IMR-90 (cell line): Measurements from ENCODE around the gene ADGRG4. TPM values are rescaled to one million over a fixed set of nuclear protein-coding genes. Genes with fewer than 3 reads are reported as not detected.

Experiments
- ATAC-seq: fragments of 200-7000 bp; cut with Tn5 transposase; 2 replicates; pipeline ENCODE4 v1.9.1; 2020; ENCODE audit warnings: low read depth, mild to moderate bottlenecking, moderate library complexity
- BruUV-seq: library from RNA; stranded (reverse); fragments of 400-500 nt; replicated peaks from 2 replicates; lab custom pipeline; 2021; lab: Mats Ljungman, UMichigan
- CTCF ChIA-PET: fragments of 300-600 bp; formaldehyde crosslinking; extraction: SDS; loops from one replicate; lab custom pipeline; 2021; ENCODE audit warnings: antibody characterized with exemption; lab: Yijun Ruan, JAX
- POLR2A ChIA-PET: fragments of 300-600 bp; sonication (Branson Sonifier 250); formaldehyde crosslinking; loops from one replicate; lab custom pipeline; 2022; ENCODE audit warnings: antibody characterized with exemption; ENCODE audit not compliant: unreplicated experiment; lab: Charles Lee
- DNase-seq: peaks from one replicate; pipeline ENCODE4 v3.0.0; 2013
- H2AFZ ChIP-seq: replicated peaks from 2 replicates; pipeline ENCODE3; 2013; ENCODE audit warnings: low read length, mild to moderate bottlenecking; ENCODE audit not compliant: poor library complexity
- H2AK5ac ChIP-seq: 2 replicates; pipeline ENCODE4 v1.6.1; 2013; ENCODE audit warnings: low read depth, low read length, inconsistent platforms
- H2AK9ac ChIP-seq: replicated peaks from 2 replicates; pipeline ENCODE3; 2013; ENCODE audit warnings: mild to moderate bottlenecking, low read depth, low read length, moderate library complexity; ENCODE audit not compliant: poor library complexity
- H2BK120ac ChIP-seq: 2 replicates; pipeline ENCODE4 v1.6.1; 2013; ENCODE audit warnings: low read depth, low read length, inconsistent platforms
- H2BK15ac ChIP-seq: 3 replicates; pipeline ENCODE4 v1.6.1; 2013; ENCODE audit warnings: low read depth, low read length, inconsistent platforms
- H2BK20ac ChIP-seq: 2 replicates; pipeline ENCODE4 v1.6.1; 2013; ENCODE audit warnings: low read depth, mild to moderate bottlenecking, inconsistent platforms, low read length, moderate library complexity
- H2BK5ac ChIP-seq: 2 replicates; pipeline ENCODE4 v1.6.1; 2013; ENCODE audit warnings: mild to moderate bottlenecking, low read depth, low read length, inconsistent platforms; ENCODE audit not compliant: poor library complexity, severe bottlenecking
- H3K14ac ChIP-seq: replicated peaks from 2 replicates; pipeline ENCODE4 v1.6.1; 2013; ENCODE audit warnings: low read depth, low read length, inconsistent platforms
- H3K18ac ChIP-seq: 2 replicates; pipeline ENCODE4 v1.6.1; 2013; ENCODE audit warnings: low read depth, low read length, control low read depth
- H3K23ac ChIP-seq: 2 replicates; pipeline ENCODE4 v1.6.1; 2013; ENCODE audit warnings: low read depth, low read length, inconsistent platforms
- H3K27ac ChIP-seq: 2 replicates; pipeline ENCODE4 v1.5.1; 2013; ENCODE audit warnings: mild to moderate bottlenecking, control low read depth, low read length; ENCODE audit not compliant: insufficient read depth
- H3K27me3 ChIP-seq: 2 replicates; pipeline ENCODE4 v1.6.1; 2013; ENCODE audit warnings: low read length; ENCODE audit not compliant: control insufficient read depth, insufficient read depth
- H3K36me3 ChIP-seq: 2 replicates; pipeline ENCODE4 v1.6.1; 2013; ENCODE audit warnings: low read length, mixed read lengths; ENCODE audit not compliant: control insufficient read depth, insufficient read depth
- H3K4ac ChIP-seq: 2 replicates; pipeline ENCODE4 v1.6.1; 2013; ENCODE audit warnings: low read depth, low read length, inconsistent platforms
- H3K4me1 ChIP-seq: 2 replicates; pipeline ENCODE4 v1.6.1; 2013; ENCODE audit warnings: low read length, mixed read lengths; ENCODE audit not compliant: control insufficient read depth, insufficient read depth
- H3K4me2 ChIP-seq: 2 replicates; pipeline ENCODE4 v1.6.1; 2013; ENCODE audit warnings: low read depth, mild to moderate bottlenecking, control low read depth, low read length, moderate library complexity
- H3K4me3 ChIP-seq: 2 replicates; pipeline ENCODE4 v1.5.1; 2013; ENCODE audit warnings: low read depth, mild to moderate bottlenecking, control low read depth, low read length, moderate library complexity; ENCODE audit not compliant: insufficient read depth
- H3K56ac ChIP-seq: 2 replicates; pipeline ENCODE4 v1.6.1; 2013; ENCODE audit warnings: low read length, inconsistent platforms; ENCODE audit not compliant: insufficient read depth; ENCODE audit errors: extremely low read depth
- H3K79me1 ChIP-seq, 2 experiments: 2 replicates each; pipeline ENCODE4 v1.6.1; 2013; ENCODE audit warnings: low read length in 2 of 2, inconsistent platforms in 1 of 2, low read depth in 1 of 2
- H3K9ac ChIP-seq: 2 replicates; pipeline ENCODE4 v1.6.1; 2013; ENCODE audit warnings: low read depth, low read length, control low read depth
- H3K9me1 ChIP-seq: 2 replicates; pipeline ENCODE4 v1.6.1; 2013; ENCODE audit warnings: low read length, inconsistent platforms; ENCODE audit not compliant: insufficient read depth
- H3K9me3 ChIP-seq: 2 replicates; pipeline ENCODE4 v1.6.1; 2013; ENCODE audit warnings: low read length; ENCODE audit not compliant: control insufficient read depth, insufficient read depth
- H4K20me1 ChIP-seq: 2 replicates; pipeline ENCODE4 v1.6.1; 2013; ENCODE audit warnings: low read length, inconsistent platforms; ENCODE audit not compliant: insufficient read depth
- H4K5ac ChIP-seq: 2 replicates; pipeline ENCODE4 v1.6.1; 2013; ENCODE audit warnings: mild to moderate bottlenecking, low read depth, low read length, control low read depth
- H4K8ac ChIP-seq, 2 experiments: 2 replicates each; pipeline ENCODE4 v1.6.1; 2013; ENCODE audit warnings: low read depth in 2 of 2, low read length in 2 of 2, control low read depth in 1 of 2, inconsistent platforms in 1 of 2
- H4K91ac ChIP-seq: 2 replicates; pipeline ENCODE4 v1.6.1; 2013; ENCODE audit warnings: low read depth, low read length, inconsistent platforms; ENCODE audit not compliant: insufficient read depth
- CTCF ChIP-seq: conservative IDR thresholded peaks from 2 replicates; pipeline ENCODE4 v1.5.1; 2012; ENCODE audit warnings: mild to moderate bottlenecking, low read depth, low read length, improper control_type of control experiment
- ELK1 ChIP-seq: fragments of 150-350 bp; IDR thresholded peaks from 2 replicates; pipeline ENCODE4 v1.6.1; 2016; ENCODE audit warnings: low read depth, mild to moderate bottlenecking, low read length, moderate library complexity, borderline replicate concordance
- MXI1 ChIP-seq: IDR thresholded peaks from 2 replicates; pipeline ENCODE4 v1.6.1; 2012; ENCODE audit warnings: low read depth, mild to moderate bottlenecking, low read length, moderate library complexity, borderline replicate concordance
- RCOR1 ChIP-seq: IDR thresholded peaks from 2 replicates; pipeline ENCODE4 v1.6.1; 2012; ENCODE audit warnings: mild to moderate bottlenecking, low read length, improper control_type of control experiment; ENCODE audit not compliant: insufficient replicate concordance
- SMC3 ChIP-seq: fragments of 150-350 bp; IDR thresholded peaks from 2 replicates; pipeline ENCODE4 v1.6.1; 2016; ENCODE audit warnings: low read depth, mild to moderate bottlenecking, antibody characterized with exemption, low read length, moderate library complexity
- WGBS, 2 experiments: methylation state at CpG; one replicate each; pipeline versions ENCODE4 v1.1.5 to v1.1.7; 2013; ENCODE audit warnings: missing lambda C conversion rate in 2 of 2; ENCODE audit not compliant: insufficient read length in 1 of 2; ENCODE audit errors: extremely low coverage in 2 of 2; 5-methylcytosine and 5-hydroxymethylcytosine counted together
- dilution Hi-C: fragments of 300-500 bp; cut with HindIII; formaldehyde crosslinking; loops from one replicate; pipeline ENCODE4 v1.14.3; 2018; ENCODE audit warnings: low sequenced_read_pairs; ENCODE audit not compliant: unreplicated experiment
- in situ Hi-C: fragments of 300-500 bp; cut with MboI; formaldehyde crosslinking; loops from 3 replicates; pipeline ENCODE4 v1.14.3; 2019; ENCODE audit warnings: low sequenced_read_pairs, inconsistent platforms, mixed read lengths
- intact Hi-C: fragments of 100-400 bp; cut with micrococcal nuclease; formaldehyde crosslinking; loops from 2 replicates; pipeline ENCODE4 v1.10.0; 2022
- polyA plus RNA-seq, 3 experiments: library from polyadenylated mRNA; depleted of rRNA; stranded (reverse); fragments of >200 nt; gene quantifications; 2 replicates each; pipeline ENCODE4 v1.2.3, GENCODE V29; 2012; ENCODE audit warnings: low replicate concordance in 1 of 3
- total RNA-seq: library from RNA; depleted of rRNA; stranded (reverse); fragments of >200 nt; gene quantifications from 2 replicates; pipeline ENCODE4 v1.2.3, GENCODE V29; 2012

The ADGRG4 gene
- total and polyA plus RNA-seq, 2 of the 4 experiments (the other 2 are of a cell fraction), result under 0.01 TPM; not detected in 1

GRCh38 chrX:136421338-136421737 is 120.6 kb downstream of the ADGRG4 start:
- no peaks in the 10 kb centered on the region for H3K36me3 ChIP-seq
- H3K4me3 ChIP-seq, result no peak overlapping the region
- H2BK20ac ChIP-seq, result no peak overlapping the region
- intact Hi-C loops, result no loop called here
- no peaks in the 10 kb centered on the region for H3K27me3 ChIP-seq
- H3K4me2 ChIP-seq, result no peak overlapping the region
- no peak overlapping the region for H2BK120ac ChIP-seq
- TF ChIP-seq ELK1, result no peak
- TF ChIP-seq RCOR1, result no peak
- TF ChIP-seq MXI1, result no peak
- no peak for TF ChIP-seq CTCF
- TF ChIP-seq SMC3, result no peak
- H2AK9ac ChIP-seq, result no peak overlapping the region
- H2AK5ac ChIP-seq, result no peak overlapping the region
- H2BK15ac ChIP-seq, result no peak overlapping the region
- dilution Hi-C loops, result no loop called here
- H4K91ac ChIP-seq, result no peak overlapping the region
- no TSS peak for BruUV-seq
- H2AFZ ChIP-seq, result no peak overlapping the region
- no peak overlapping the region for H4K8ac ChIP-seq
- in situ Hi-C loops, result no loop called here
- no CpG with 5 or more reads among the region's 14 CpGs for WGBS, 2 experiments
- no peak overlapping the region for H3K27ac ChIP-seq
- H3K14ac ChIP-seq, result no peak overlapping the region
- ChIA-PET POLR2A (no interaction called here), CTCF (no interaction called here)
- H3K4me1 ChIP-seq, result no peaks in the 10 kb centered on the region
- H4K20me1 ChIP-seq, result no peaks in the 10 kb centered on the region
- peaks cover 2% of the 10 kb centered on the region; the same call in 1 of the 2 replicates for H3K9me3 ChIP-seq
- no peak overlapping the region for H2BK5ac ChIP-seq
- ATAC-seq, result no peak
- no peak for DNase-seq
- H3K4ac ChIP-seq, result no peak overlapping the region
- no peak overlapping the region for H3K23ac ChIP-seq
- no peak overlapping the region for H4K5ac ChIP-seq
- no peak overlapping the region for H3K18ac ChIP-seq
- no peaks in the 10 kb centered on the region for H3K9me1 ChIP-seq
- H3K79me1 ChIP-seq, result no peaks in the 10 kb centered on the region
- H3K56ac ChIP-seq, result no peak overlapping the region
- no peak overlapping the region for H3K9ac ChIP-seq
